SK-N-SH treated with all-trans-retinoic acid at 6 μM for 48 hours (cell line): ENCODE measurements around the gene PPFIA3.

Experiments
- ATAC-seq: fragments of 200-7000 bp; cut with Tn5 transposase; 3 replicates; pipeline ENCODE4 v1.9.1; 2020; ENCODE audit warnings: mild to moderate bottlenecking, moderate library complexity
- ARNTL ChIP-seq: fragments of 450-650 bp; formaldehyde crosslinking; IDR thresholded peaks from 2 replicates; pipeline ENCODE4 v1.5.0; 2020; ENCODE audit warnings: low read depth, mild to moderate bottlenecking, moderate library complexity, borderline replicate concordance
- CSDC2 ChIP-seq: fragments of 250-450 bp; sonication (Bioruptor Pico); IDR thresholded peaks from 2 replicates; pipeline ENCODE4 v1.5.0; 2020; ENCODE audit warnings: mild to moderate bottlenecking, moderate library complexity
- ESRRG ChIP-seq: fragments of 250-450 bp; sonication (Bioruptor Pico); IDR thresholded peaks from 2 replicates; pipeline ENCODE4 v1.6.1; 2021; ENCODE audit warnings: mild to moderate bottlenecking
- ISL1 ChIP-seq: fragments of 250-450 bp; sonication (Bioruptor Pico); IDR thresholded peaks from 2 replicates; pipeline ENCODE4 v2.1.2; 2022; ENCODE audit warnings: mild to moderate bottlenecking, moderate library complexity
- OSR1 ChIP-seq: fragments of 250-450 bp; sonication (Bioruptor Pico); IDR thresholded peaks from 2 replicates; pipeline ENCODE4 v1.8.0; 2022; ENCODE audit warnings: moderate library complexity, mild to moderate bottlenecking, inconsistent platforms
- POU6F1 ChIP-seq: fragments of 250-450 bp; sonication (Bioruptor Pico); IDR thresholded peaks from 2 replicates; pipeline ENCODE4 v1.8.0; 2021; ENCODE audit warnings: low read depth, mild to moderate bottlenecking, moderate library complexity, borderline replicate concordance
- PPARA ChIP-seq: fragments of 250-450 bp; sonication (Bioruptor Pico); IDR thresholded peaks from 2 replicates; pipeline ENCODE4 v1.5.0; 2020; ENCODE audit warnings: mild to moderate bottlenecking, borderline replicate concordance
- RARB ChIP-seq: fragments of 250-450 bp; sonication (Bioruptor Pico); IDR thresholded peaks from 2 replicates; pipeline ENCODE4 v1.8.0; 2021; ENCODE audit warnings: mild to moderate bottlenecking, moderate library complexity
- TCF4 ChIP-seq: fragments of 250-450 bp; sonication (Bioruptor Pico); IDR thresholded peaks from 2 replicates; pipeline ENCODE4 v1.8.0; 2021; ENCODE audit warnings: mild to moderate bottlenecking, moderate library complexity, borderline replicate concordance
- TOX ChIP-seq: fragments of 250-450 bp; sonication (Bioruptor Pico); IDR thresholded peaks from 2 replicates; pipeline ENCODE4 v1.8.0; 2021; ENCODE audit warnings: mild to moderate bottlenecking, moderate library complexity, borderline replicate concordance
- ZC3H10 ChIP-seq: fragments of 250-450 bp; sonication (Bioruptor Pico); IDR thresholded peaks from 2 replicates; pipeline ENCODE4 v1.5.1; 2021; ENCODE audit warnings: mild to moderate bottlenecking, moderate library complexity
- ZFP3 ChIP-seq: fragments of 250-450 bp; sonication (Bioruptor Pico); IDR thresholded peaks from 2 replicates; pipeline ENCODE4 v1.5.0; 2020; ENCODE audit warnings: mild to moderate bottlenecking, moderate library complexity
- ZFP30 ChIP-seq: fragments of 450-650 bp; formaldehyde crosslinking; IDR thresholded peaks from 2 replicates; pipeline ENCODE4 v1.5.0; 2022; ENCODE audit warnings: mild to moderate bottlenecking, moderate library complexity
- ZNF565 ChIP-seq: fragments of 450-650 bp; formaldehyde crosslinking; conservative IDR thresholded peaks from 2 replicates; pipeline ENCODE4 v1.5.0; 2020; ENCODE audit warnings: low read depth, mild to moderate bottlenecking, moderate library complexity
- ZNF70 ChIP-seq: fragments of 450-650 bp; formaldehyde crosslinking; IDR thresholded peaks from 2 replicates; pipeline ENCODE4 v1.5.0; 2020; ENCODE audit warnings: mild to moderate bottlenecking, moderate library complexity
- ZNF8 ChIP-seq: fragments of 450-650 bp; formaldehyde crosslinking; IDR thresholded peaks from 2 replicates; pipeline ENCODE4 v1.5.0; 2020; ENCODE audit warnings: mild to moderate bottlenecking, moderate library complexity
- TF ChIP-seq, protein P1 (sequence below): fragments of 250-450 bp; sonication (Bioruptor Pico); IDR thresholded peaks from 2 replicates; pipeline ENCODE4 v1.5.1; 2020; ENCODE audit warnings: low read depth, mild to moderate bottlenecking, moderate library complexity

PPFIA3 gene

DNA sequence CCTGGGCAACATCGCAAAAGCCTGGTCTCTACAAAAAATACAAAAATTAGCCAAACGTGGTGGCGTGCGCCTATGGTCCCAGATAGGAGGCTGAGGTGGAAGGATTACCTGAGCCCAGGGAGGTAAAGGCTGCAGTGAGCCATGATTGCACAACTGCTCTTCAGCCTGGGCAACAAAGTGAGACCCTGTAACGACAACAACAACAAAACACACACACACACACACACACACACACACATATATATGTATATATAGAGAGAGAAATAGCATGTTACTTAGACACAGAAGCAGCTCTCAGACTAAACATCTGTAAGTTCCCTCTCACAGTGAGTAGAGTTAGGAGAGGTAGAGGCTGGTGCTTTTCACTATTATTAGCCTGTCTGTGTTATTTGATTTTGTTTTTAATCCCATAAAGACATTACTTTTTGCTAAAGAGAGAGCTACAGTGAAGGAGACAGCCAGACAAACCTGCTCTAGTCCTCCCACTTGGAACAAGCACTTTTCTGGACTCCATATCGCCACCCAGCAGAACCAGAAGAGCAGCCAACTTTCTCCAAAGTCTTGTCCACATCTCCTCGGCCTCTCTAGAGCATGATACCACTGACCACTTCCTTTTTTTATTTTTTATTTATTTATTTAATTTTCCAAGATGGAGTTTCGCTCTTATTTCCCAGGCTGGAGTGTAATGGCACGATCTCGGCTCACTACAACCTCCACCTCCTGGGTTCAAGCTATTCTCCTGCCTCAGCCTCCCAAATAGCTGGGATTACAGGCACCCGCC, 7.9 kb upstream of the PPFIA3 start:
- TF ChIP-seq ESRRG (CRISPR knock-in tag) (no peak), ZFP3 (CRISPR knock-in tag) (no peak), ARNTL (CRISPR knock-in tag) (no peak), OSR1 (no peak)
- TF ChIP-seq, protein P1, sequence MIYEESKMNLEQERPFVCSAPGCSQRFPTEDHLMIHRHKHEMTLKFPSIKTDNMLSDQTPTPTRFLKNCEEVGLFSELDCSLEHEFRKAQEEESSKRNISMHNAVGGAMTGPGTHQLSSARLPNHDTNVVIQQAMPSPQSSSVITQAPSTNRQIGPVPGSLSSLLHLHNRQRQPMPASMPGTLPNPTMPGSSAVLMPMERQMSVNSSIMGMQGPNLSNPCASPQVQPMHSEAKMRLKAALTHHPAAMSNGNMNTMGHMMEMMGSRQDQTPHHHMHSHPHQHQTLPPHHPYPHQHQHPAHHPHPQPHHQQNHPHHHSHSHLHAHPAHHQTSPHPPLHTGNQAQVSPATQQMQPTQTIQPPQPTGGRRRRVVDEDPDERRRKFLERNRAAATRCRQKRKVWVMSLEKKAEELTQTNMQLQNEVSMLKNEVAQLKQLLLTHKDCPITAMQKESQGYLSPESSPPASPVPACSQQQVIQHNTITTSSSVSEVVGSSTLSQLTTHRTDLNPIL (CRISPR knock-in tag) = no peak
- TF ChIP-seq, all 23 proteins: peak for 0
- ATAC-seq = no peak

DNA sequence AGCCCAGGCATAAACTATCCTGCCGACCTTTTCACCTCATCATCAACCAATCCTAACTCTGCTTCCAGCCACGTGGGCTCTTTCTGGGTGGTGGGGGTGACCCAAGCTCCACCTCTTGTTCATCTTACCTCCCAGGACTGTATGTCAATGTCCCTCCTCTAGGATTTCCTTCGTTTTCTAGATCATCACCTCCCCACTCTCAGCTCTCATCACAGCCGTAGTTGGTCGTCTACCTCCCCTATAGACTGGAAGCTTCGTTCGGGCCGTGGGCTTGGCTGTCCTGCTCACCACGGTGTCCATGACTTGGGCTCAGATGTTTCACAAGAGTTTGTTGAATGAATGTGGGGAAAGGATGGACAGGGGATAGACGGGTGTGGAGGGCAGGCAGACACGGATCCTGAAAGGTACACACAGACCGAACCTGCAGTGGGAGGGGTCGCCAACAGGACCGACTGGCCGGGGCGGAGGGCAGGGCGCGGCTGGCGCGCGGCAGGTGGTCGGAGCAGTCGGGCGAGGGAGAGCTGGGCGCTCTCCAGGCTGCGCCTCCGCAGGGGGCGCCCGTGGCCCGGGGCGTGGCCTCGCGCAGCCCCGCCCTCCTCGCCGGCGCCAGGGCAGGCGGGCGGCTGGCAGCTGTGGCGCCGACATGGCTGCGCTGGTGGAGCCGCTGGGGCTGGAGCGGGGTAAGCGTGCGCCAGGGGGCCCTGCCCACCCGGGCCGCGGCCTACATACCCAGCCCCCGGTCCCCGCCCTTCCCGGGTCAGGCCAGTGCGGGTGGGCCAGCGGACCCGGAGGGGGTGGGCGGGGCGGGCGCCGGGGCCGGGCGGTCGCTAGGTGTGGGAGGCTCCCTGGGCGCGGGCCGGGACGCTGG, 5.3 kb upstream of the PPFIA3 start, which contains the start of gene LIN7B:
Gene LIN7B, plus strand, starts transcription at position 609 of the 868 bp plus-strand sequence. Its CDS starts 35 bp downstream, at position 644.
- no peak for TF ChIP-seq TCF4 (CRISPR knock-in tag)
- TF ChIP-seq CSDC2 (CRISPR knock-in tag) = no peak
- TF ChIP-seq ZNF70 (CRISPR knock-in tag) = no peak
- TF ChIP-seq RARB (CRISPR knock-in tag) = no peak
- no peak for TF ChIP-seq ZFP30 (CRISPR knock-in tag)
- ATAC-seq = peak; percentile 60

- peak; percentile 39 for ATAC-seq
- TF ChIP-seq ARNTL (CRISPR knock-in tag) (no peak), ZNF70 (CRISPR knock-in tag) (no peak), OSR1 (no peak), ISL1 (CRISPR knock-in tag) (no peak), ZFP30 (CRISPR knock-in tag) (no peak), ZC3H10 (CRISPR knock-in tag) (no peak), TOX (CRISPR knock-in tag) (no peak), POU6F1 (CRISPR knock-in tag) (no peak), RARB (CRISPR knock-in tag) (no peak), ZNF565 (CRISPR knock-in tag) (no peak), TCF4 (CRISPR knock-in tag) (no peak), CSDC2 (CRISPR knock-in tag) (no peak), ZNF8 (CRISPR knock-in tag) (no peak), PPARA (no peak)
- TF ChIP-seq, protein P1 (CRISPR knock-in tag) = no peak
Observed at GRCh38 chr19:49114630-49115363, 4.5 kb upstream of the PPFIA3 start.

- TF ChIP-seq ZFP3 (CRISPR knock-in tag) (peak; percentile 96), POU6F1 (CRISPR knock-in tag) (no peak)
- TF ChIP-seq, all 23 proteins: peak for 1
- no peak for ATAC-seq
Observed at GRCh38 chr19:49116544-49116943, 2.8 kb upstream of the PPFIA3 start.
